ENCODE data around the gene NR2E3. TPM values are rescaled to one million over a fixed set of nuclear protein-coding genes. Genes with fewer than 3 reads are reported as not detected.

Gene NR2E3
- total and polyA plus RNA-seq, 2 donors from 2014 or later, result 0.19 TPM; not detected in 1

GRCh38 chr15:71826196-71826595 lies 15.8 kb downstream of the NR2E3 start:
- H3K4me3 ChIP-seq (ENCODE audit: low read length in 3 of 3), result no peak overlapping the region
- peaks cover 8 to 59% (median 37%) of the 10 kb centered on the region in 3 donors for H3K36me3 ChIP-seq (ENCODE audit: control insufficient read depth in 2 of 3, insufficient read depth in 3 of 3, low read length in 3 of 3)
- H3K9me3 ChIP-seq (ENCODE audit: control insufficient read depth in 2 of 3, insufficient read depth in 1 of 3, low read length in 3 of 3), result peaks cover 0 to 13% (median 0%) of the 10 kb centered on the region in 3 donors
- no peak for TF ChIP-seq CTCF (IDR thresholded peaks at IDR 0.05; ENCODE audit: borderline replicate concordance, extremely low read depth, insufficient read depth)
- no peak overlapping the region for H3K9ac ChIP-seq (ENCODE audit: low read length in 3 of 3)
- H3K27ac ChIP-seq (ENCODE audit: low read depth in 2 of 2, low read length in 2 of 2), result no peak overlapping the region
- intact Hi-C loops (cut with DNase I), result no loop called here
- H3K4me1 ChIP-seq (ENCODE audit: control insufficient read depth in 2 of 3, insufficient read depth in 2 of 3, low read depth in 1 of 3, low read length in 3 of 3), result no peaks in the 10 kb centered on the region
- H3K27me3 ChIP-seq (ENCODE audit: control insufficient read depth, insufficient read depth, low read length), result no peaks in the 10 kb centered on the region
- FAIRE-seq (no peak), DNase-seq (no peak)

- DNase-seq, result no peak
- Histone ChIP-seq H3K27ac (ENCODE audit: low read depth in 2 of 2, low read length in 2 of 2) (no peak overlapping the region), H3K4me1 (ENCODE audit: control insufficient read depth in 2 of 3, insufficient read depth in 2 of 3, low read depth in 1 of 3, low read length in 3 of 3) (no peaks in the 10 kb centered on the region), H3K27me3 (ENCODE audit: control insufficient read depth, insufficient read depth, low read length) (no peaks in the 10 kb centered on the region), H3K9me3 (ENCODE audit: control insufficient read depth in 2 of 3, insufficient read depth in 1 of 3, low read length in 3 of 3) (no peaks in the 10 kb centered on the region), H3K4me3 (ENCODE audit: low read length in 3 of 3) (no peak overlapping the region), H3K36me3 (ENCODE audit: control insufficient read depth in 2 of 3, insufficient read depth in 3 of 3, low read length in 3 of 3) (peaks cover 3 to 40% (median 31%) of the 10 kb centered on the region in 3 donors), H3K9ac (ENCODE audit: low read length in 3 of 3) (no peak overlapping the region)
- no peak for TF ChIP-seq CTCF (IDR thresholded peaks at IDR 0.05; ENCODE audit: borderline replicate concordance, extremely low read depth, insufficient read depth)
- no peak for FAIRE-seq
- intact Hi-C loops (cut with DNase I), result no loop called here
These were observed 20.6 kb downstream of the NR2E3 start for GRCh38 chr15:71830981-71831380.

GRCh38 chr15:71841563-71841962 lies 31.2 kb downstream of the NR2E3 start:
- Histone ChIP-seq H3K27ac (ENCODE audit: low read depth in 2 of 2, low read length in 2 of 2) (no peak overlapping the region), H3K36me3 (ENCODE audit: control insufficient read depth in 2 of 3, insufficient read depth in 3 of 3, low read length in 3 of 3) (peaks cover 3 to 7% (median 7%) of the 10 kb centered on the region in 3 donors), H3K4me3 (ENCODE audit: low read length in 3 of 3) (no peak overlapping the region), H3K9me3 (ENCODE audit: control insufficient read depth in 2 of 3, insufficient read depth in 1 of 3, low read length in 3 of 3) (no peaks in the 10 kb centered on the region), H3K9ac (ENCODE audit: low read length in 3 of 3) (no peak overlapping the region), H3K27me3 (ENCODE audit: control insufficient read depth, insufficient read depth, low read length) (no peaks in the 10 kb centered on the region), H3K4me1 (ENCODE audit: control insufficient read depth in 2 of 3, insufficient read depth in 2 of 3, low read depth in 1 of 3, low read length in 3 of 3) (no peaks in the 10 kb centered on the region)
- FAIRE-seq (no peak), DNase-seq (no peak)
- intact Hi-C loops (cut with DNase I), result no loop called here
- no peak for TF ChIP-seq CTCF (IDR thresholded peaks at IDR 0.05; ENCODE audit: borderline replicate concordance, extremely low read depth, insufficient read depth)

GRCh38 chr15:71844916-71845315 lies 34.6 kb downstream of the NR2E3 start:
- no peak for DNase-seq
- Histone ChIP-seq H3K27ac (ENCODE audit: low read depth in 2 of 2, low read length in 2 of 2) (no peak overlapping the region), H3K27me3 (ENCODE audit: control insufficient read depth, insufficient read depth, low read length) (no peaks in the 10 kb centered on the region), H3K9ac (ENCODE audit: low read length in 3 of 3) (no peak overlapping the region), H3K4me1 (ENCODE audit: control insufficient read depth in 2 of 3, insufficient read depth in 2 of 3, low read depth in 1 of 3, low read length in 3 of 3) (no peaks in the 10 kb centered on the region), H3K4me3 (ENCODE audit: low read length in 3 of 3) (no peak overlapping the region), H3K9me3 (ENCODE audit: control insufficient read depth in 2 of 3, insufficient read depth in 1 of 3, low read length in 3 of 3) (no peaks in the 10 kb centered on the region), H3K36me3 (ENCODE audit: control insufficient read depth in 2 of 3, insufficient read depth in 3 of 3, low read length in 3 of 3) (peaks cover 5 to 33% (median 20%) of the 10 kb centered on the region in 3 donors)
- intact Hi-C loops (cut with DNase I), result no loop called here
- no peak for FAIRE-seq
- TF ChIP-seq CTCF (IDR thresholded peaks at IDR 0.05; ENCODE audit: borderline replicate concordance, extremely low read depth, insufficient read depth), result no peak

All from kidney (tissue), 14 donors.